ENCODE data around the gene CLCN3. TPM values are rescaled to one million over a fixed set of nuclear protein-coding genes. Genes with fewer than 3 reads are reported as not detected.
A peak's percentile ranks its signal among the peaks of the same experiment; 100 is the strongest.

The CLCN3 gene
- total RNA-seq, 2 experiments from 2014 or later = 17.4 to 18.4 TPM

- CTCF ChIA-PET = interaction anchor here (2.2 kb wide), 1 partner anchor 15 kb away, joined by 7 read pairs; the partner anchor contains the start of gene CLCN3
- no peak overlapping the region for H3K4me3 Mint-ChIP-seq
- no peak for DNase-seq
- H3K36me3 Mint-ChIP-seq (ENCODE audit: low read depth) = peaks cover 21% of the 10 kb centered on the region
- no peaks in the 10 kb centered on the region for H3K9me3 Mint-ChIP-seq
- H3K27me3 Mint-ChIP-seq (ENCODE audit: low read depth) = no peaks in the 10 kb centered on the region
- peaks cover 14% of the 10 kb centered on the region for H3K4me1 Mint-ChIP-seq (ENCODE audit: low read depth)
- intact Hi-C loops (cut with micrococcal nuclease) = no loop called here
- no peak overlapping the region for H3K27ac Mint-ChIP-seq
These were observed 14.6 kb downstream of the CLCN3 start for GRCh38 chr4:169634975-169635374.

GRCh38 chr4:169640261-169640870, 20.0 kb downstream of the CLCN3 start:
- no peaks in the 10 kb centered on the region for H3K27me3 Mint-ChIP-seq (ENCODE audit: low read depth)
- no peak for DNase-seq
- H3K9me3 Mint-ChIP-seq = no peaks in the 10 kb centered on the region
- H3K36me3 Mint-ChIP-seq (ENCODE audit: low read depth) = peaks cover 36% of the 10 kb centered on the region
- H3K4me1 Mint-ChIP-seq (ENCODE audit: low read depth) = peaks cover 8% of the 10 kb centered on the region
- no peak overlapping the region for H3K4me3 Mint-ChIP-seq
- CTCF ChIA-PET = interaction anchor here (1.7 kb wide), 1 partner anchor 19 kb away, joined by 5 read pairs; no protein-coding TSS in a partner anchor
- intact Hi-C loops (cut with micrococcal nuclease) = no loop called here
- H3K27ac Mint-ChIP-seq = no peak overlapping the region

- H3K36me3 Mint-ChIP-seq (ENCODE audit: low read depth) = peaks cover 17% of the 10 kb centered on the region
- peaks cover 2% of the 10 kb centered on the region for H3K4me1 Mint-ChIP-seq (ENCODE audit: low read depth)
- H3K27ac Mint-ChIP-seq = no peak overlapping the region
- no peaks in the 10 kb centered on the region for H3K9me3 Mint-ChIP-seq
- H3K4me3 Mint-ChIP-seq = no peak overlapping the region
- H3K27me3 Mint-ChIP-seq (ENCODE audit: low read depth) = no peaks in the 10 kb centered on the region
- CTCF ChIA-PET = interaction anchor here (0.6 to 1.2 kb wide), 2 partner anchors 9 to 14 kb away, joined by 3 read pairs; no protein-coding TSS in a partner anchor
- intact Hi-C loops (cut with micrococcal nuclease) = no loop called here
- no peak for DNase-seq
These were observed 24.4 kb downstream of the CLCN3 start for GRCh38 chr4:169644802-169645201.

- intact Hi-C loops (cut with micrococcal nuclease) = no loop called here
- H3K27me3 Mint-ChIP-seq (ENCODE audit: low read depth) = no peaks in the 10 kb centered on the region
- no peaks in the 10 kb centered on the region for H3K9me3 Mint-ChIP-seq
- H3K4me3 Mint-ChIP-seq = no peak overlapping the region
- CTCF ChIA-PET = interaction anchor here (0.6 to 1.2 kb wide), 2 partner anchors 10 to 15 kb away, joined by 3 read pairs; no protein-coding TSS in a partner anchor
- H3K36me3 Mint-ChIP-seq (ENCODE audit: low read depth) = peaks cover 17% of the 10 kb centered on the region
- no peak overlapping the region for H3K27ac Mint-ChIP-seq
- DNase-seq = no peak
- peaks cover 2% of the 10 kb centered on the region for H3K4me1 Mint-ChIP-seq (ENCODE audit: low read depth)
These were observed 25.2 kb downstream of the CLCN3 start for GRCh38 chr4:169645627-169646026.

- Mint-ChIP-seq H3K27ac (no peak overlapping the region), H3K36me3 (ENCODE audit: low read depth) (peaks cover 13% of the 10 kb centered on the region), H3K4me1 (ENCODE audit: low read depth) (peaks cover 13% of the 10 kb centered on the region), H3K4me3 (no peak overlapping the region), H3K9me3 (no peaks in the 10 kb centered on the region), H3K27me3 (ENCODE audit: low read depth) (no peaks in the 10 kb centered on the region)
- intact Hi-C loops (cut with micrococcal nuclease) = no loop called here
- CTCF ChIA-PET = interaction anchor here (0.8 to 1.0 kb wide), 2 partner anchors 10 to 16 kb away, joined by 3 to 5 read pairs; no protein-coding TSS in a partner anchor
- no peak for DNase-seq
These were observed 29.3 kb downstream of the CLCN3 start for GRCh38 chr4:169649545-169650226.

DNA sequence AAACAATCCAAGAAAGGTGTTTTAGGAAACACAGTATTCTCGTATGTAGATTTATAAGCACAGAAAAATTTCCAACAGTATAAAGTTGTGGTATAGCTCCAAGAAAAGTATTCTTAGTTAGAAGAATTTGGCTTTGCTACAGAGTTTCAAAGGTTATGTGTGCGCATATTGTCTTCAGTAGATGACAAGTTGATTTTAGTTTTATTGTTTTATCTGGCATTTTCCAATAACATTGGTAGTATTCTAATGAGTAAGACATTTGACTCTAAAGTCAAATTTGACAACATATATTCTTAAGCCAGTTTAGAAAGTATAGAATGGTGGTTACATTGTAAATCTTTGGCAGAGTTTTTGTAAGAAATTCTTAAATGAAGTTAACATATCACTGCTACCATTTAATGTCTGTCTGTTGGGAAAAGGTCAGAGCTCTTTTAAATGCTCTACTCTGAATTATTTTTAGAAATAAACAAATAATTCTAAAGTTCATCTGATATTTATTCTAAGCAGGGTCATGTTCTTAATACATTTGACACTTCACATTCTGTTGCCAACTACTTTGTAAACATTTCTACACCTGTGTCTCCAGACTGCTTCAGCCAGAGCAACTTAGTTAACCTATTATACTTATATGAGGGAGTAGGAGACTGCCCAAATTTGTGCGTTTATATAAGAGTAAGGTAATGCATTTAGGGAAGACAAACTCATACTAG, 30.0 kb downstream of the CLCN3 start:
- Mint-ChIP-seq H3K27ac (no peak overlapping the region), H3K36me3 (ENCODE audit: low read depth) (peaks cover 13% of the 10 kb centered on the region), H3K27me3 (ENCODE audit: low read depth) (no peaks in the 10 kb centered on the region), H3K4me3 (no peak overlapping the region), H3K9me3 (no peaks in the 10 kb centered on the region), H3K4me1 (ENCODE audit: low read depth) (peaks cover 14% of the 10 kb centered on the region)
- no peak for DNase-seq
- intact Hi-C loops (cut with micrococcal nuclease) = no loop called here
- CTCF ChIA-PET = interaction anchor here (0.8 to 1.0 kb wide), 2 partner anchors 9 to 17 kb away, joined by 3 to 5 read pairs; no protein-coding TSS in a partner anchor

DNA sequence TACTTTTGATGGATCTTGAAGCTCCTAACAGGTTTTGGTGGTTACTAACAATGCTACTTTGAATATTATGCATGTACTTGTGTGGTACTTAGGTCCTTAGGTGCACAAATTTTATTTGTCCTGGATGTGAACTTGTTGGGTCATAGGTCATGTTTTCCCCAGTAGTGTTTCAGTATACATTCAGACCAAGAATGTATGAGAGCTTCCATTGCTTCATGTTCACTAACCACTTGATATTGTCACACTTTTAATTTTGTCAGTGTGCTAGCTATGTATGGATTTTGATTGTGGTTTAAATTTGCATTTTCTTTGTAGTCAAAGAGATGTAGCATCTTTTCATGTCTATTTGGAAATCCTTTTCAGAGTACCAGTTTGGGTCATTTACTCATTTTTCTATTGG, 32.2 kb downstream of the CLCN3 start:
- CTCF ChIA-PET = no interaction called here

GRCh38 chr4:169655401-169655800, 35.0 kb downstream of the CLCN3 start:
- peaks cover 24% of the 10 kb centered on the region for H3K4me1 Mint-ChIP-seq (ENCODE audit: low read depth)
- CTCF ChIA-PET = interaction anchor here (0.9 to 1.0 kb wide), 2 partner anchors 14 to 34 kb away, joined by 3 read pairs; no protein-coding TSS in a partner anchor
- no peak for DNase-seq
- H3K4me3 Mint-ChIP-seq = no peak overlapping the region
- no peaks in the 10 kb centered on the region for H3K9me3 Mint-ChIP-seq
- no peak overlapping the region for H3K27ac Mint-ChIP-seq
- peaks cover 18% of the 10 kb centered on the region for H3K36me3 Mint-ChIP-seq (ENCODE audit: low read depth)
- H3K27me3 Mint-ChIP-seq (ENCODE audit: low read depth) = no peaks in the 10 kb centered on the region
- intact Hi-C loops (cut with micrococcal nuclease) = no loop called here

More for the DNA sequence above, 32.2 kb downstream of the CLCN3 start:
- Mint-ChIP-seq H3K27ac (no peak overlapping the region), H3K27me3 (ENCODE audit: low read depth) (no peaks in the 10 kb centered on the region), H3K36me3 (ENCODE audit: low read depth) (peaks cover 18% of the 10 kb centered on the region), H3K9me3 (no peaks in the 10 kb centered on the region), H3K4me1 (ENCODE audit: low read depth) (peaks cover 16% of the 10 kb centered on the region), H3K4me3 (no peak overlapping the region)
- no peak for DNase-seq
- intact Hi-C loops (cut with micrococcal nuclease) = no loop called here

- no peaks in the 10 kb centered on the region for H3K9me3 Mint-ChIP-seq
- no peak for DNase-seq
- H3K36me3 Mint-ChIP-seq (ENCODE audit: low read depth) = peaks cover 18% of the 10 kb centered on the region
- H3K27ac Mint-ChIP-seq = no peak overlapping the region
- H3K4me1 Mint-ChIP-seq (ENCODE audit: low read depth) = peaks cover 26% of the 10 kb centered on the region
- CTCF ChIA-PET = interaction anchor here (0.6 to 3.3 kb wide), 2 partner anchors 38 kb away, joined by 3 to 18 read pairs; partner anchors contain the start of gene CLCN3
- intact Hi-C loops (cut with micrococcal nuclease) = no loop called here
- H3K27me3 Mint-ChIP-seq (ENCODE audit: low read depth) = no peaks in the 10 kb centered on the region
- no peak overlapping the region for H3K4me3 Mint-ChIP-seq
These were observed 37.2 kb downstream of the CLCN3 start for GRCh38 chr4:169657470-169658107.

DNA sequence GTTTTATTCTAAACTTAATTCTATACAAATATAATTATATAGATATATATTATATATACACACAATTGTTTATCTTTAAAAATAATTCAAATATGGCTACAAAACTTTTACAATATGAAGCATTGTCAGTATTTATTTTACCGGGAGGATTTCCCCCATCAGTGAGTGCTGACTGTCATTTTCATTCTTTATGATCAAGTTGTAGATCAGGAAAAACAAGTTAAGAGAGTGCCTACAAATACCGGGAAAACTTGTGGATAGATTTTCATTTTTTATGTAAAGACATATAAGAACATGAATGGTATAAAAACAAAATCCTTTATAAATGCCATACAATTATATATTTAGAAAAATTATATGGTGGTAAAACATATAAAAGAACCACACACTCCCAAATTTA, 37.8 kb downstream of the CLCN3 start:
- H3K27ac Mint-ChIP-seq = no peak overlapping the region
- CTCF ChIA-PET = interaction anchor here (1.5 to 4.0 kb wide), 3 partner anchors 17 to 46 kb away, joined by 5 to 18 read pairs (median 18); partner anchors contain the start of genes CLCN3 and NEK1
- intact Hi-C loops (cut with micrococcal nuclease) = no loop called here
- no peaks in the 10 kb centered on the region for H3K27me3 Mint-ChIP-seq (ENCODE audit: low read depth)
- no peaks in the 10 kb centered on the region for H3K9me3 Mint-ChIP-seq
- peaks cover 14% of the 10 kb centered on the region for H3K36me3 Mint-ChIP-seq (ENCODE audit: low read depth)
- no peak for DNase-seq
- peaks cover 22% of the 10 kb centered on the region for H3K4me1 Mint-ChIP-seq (ENCODE audit: low read depth)
- H3K4me3 Mint-ChIP-seq = no peak overlapping the region

GRCh38 chr4:169658975-169659715, 38.8 kb downstream of the CLCN3 start:
- no peaks in the 10 kb centered on the region for H3K27me3 Mint-ChIP-seq (ENCODE audit: low read depth)
- CTCF ChIA-PET = interaction anchor here (0.7 to 4.0 kb wide), 5 partner anchors 9 to 115 kb away, joined by 3 to 18 read pairs (median 5); partner anchors contain the start of genes CLCN3 and NEK1
- H3K4me3 Mint-ChIP-seq = no peak overlapping the region

More at GRCh38 chr4:169658975-169659715, 38.8 kb downstream of the CLCN3 start:
- Mint-ChIP-seq H3K9me3 (no peaks in the 10 kb centered on the region), H3K36me3 (ENCODE audit: low read depth) (peaks cover 9% of the 10 kb centered on the region), H3K27ac (peak overlapping the region; percentile 95), H3K4me1 (ENCODE audit: low read depth) (peaks cover 26% of the 10 kb centered on the region)
- intact Hi-C loops (cut with micrococcal nuclease) = no loop called here
- no peak for DNase-seq
